Caco-2 (cell line): ENCODE results near the gene PFN4. TPM values are rescaled to one million over a fixed set of nuclear protein-coding genes. Genes with fewer than 3 reads are reported as not detected.

Experiments used
- BruUV-seq: library from RNA; stranded (reverse); fragments of 400-500 nt; replicated peaks from 2 replicates; lab custom pipeline; 2021; lab: Mats Ljungman, UMichigan
- CTCF ChIA-PET: fragments of 300-600 bp; sonication (Branson Sonifier 250); formaldehyde crosslinking; loops from one replicate; lab custom pipeline; 2022; ENCODE audit warnings: antibody characterized with exemption; lab: Charles Lee
- POLR2A ChIA-PET: fragments of 300-600 bp; sonication (Branson Sonifier 250); formaldehyde crosslinking; loops from one replicate; lab custom pipeline; 2022; ENCODE audit warnings: antibody characterized with exemption; lab: Charles Lee
- DNase-seq, 2 experiments: peaks; one replicate each; pipeline versions ENCODE4 v3.0.0 to v3.0.0-alpha.2; 2020 to 2022
- H3K27me3 ChIP-seq: replicated peaks from 2 replicates; pipeline ENCODE4 v1.6.0; 2011; ENCODE audit warnings: low read length; ENCODE audit not compliant: control insufficient read depth, insufficient read depth
- H3K36me3 ChIP-seq: 2 replicates; pipeline ENCODE4 v1.5.1; 2011; ENCODE audit warnings: low read length; ENCODE audit not compliant: control insufficient read depth, insufficient read depth
- H3K4me1 ChIP-seq: fragments of 250-450 bp; sonication (Bioruptor Pico); 2 replicates; pipeline ENCODE4 v1.5.1; 2020; ENCODE audit warnings: mild to moderate bottlenecking
- H3K4me3 ChIP-seq: 2 replicates; pipeline ENCODE4 v1.5.1; 2011; ENCODE audit warnings: low read depth, mild to moderate bottlenecking, control low read depth, low read length
- H3K9me3 ChIP-seq: fragments of 250-450 bp; sonication (Bioruptor Pico); 2 replicates; pipeline ENCODE4 v1.5.1; 2020; ENCODE audit warnings: mild to moderate bottlenecking, moderate library complexity
- H3K27ac Mint-ChIP-seq: one replicate; pipeline ENCODE4 v1.8.0; 2022; ENCODE audit warnings: mixed read lengths; ENCODE audit not compliant: unreplicated experiment
- H3K27me3 Mint-ChIP-seq: one replicate; pipeline ENCODE4 v1.8.0; 2022; ENCODE audit warnings: mixed read lengths; ENCODE audit not compliant: insufficient read depth, unreplicated experiment
- H3K36me3 Mint-ChIP-seq: one replicate; pipeline ENCODE4 v1.8.0; 2022; ENCODE audit warnings: mild to moderate bottlenecking, mixed read lengths; ENCODE audit not compliant: insufficient read depth, unreplicated experiment
- H3K4me1 Mint-ChIP-seq: one replicate; pipeline ENCODE4 v1.8.0; 2022; ENCODE audit warnings: low read depth, mixed read lengths; ENCODE audit not compliant: unreplicated experiment
- H3K4me3 Mint-ChIP-seq: one replicate; pipeline ENCODE4 v1.8.0; 2022; ENCODE audit warnings: mild to moderate bottlenecking, moderate library complexity, mixed read lengths; ENCODE audit not compliant: unreplicated experiment
- H3K9me3 Mint-ChIP-seq: one replicate; pipeline ENCODE4 v1.8.0; 2022; ENCODE audit warnings: mixed read lengths; ENCODE audit not compliant: unreplicated experiment
- CTCF ChIP-seq, 2 experiments: fragments of 200-600 bp in 1 of 2; IDR thresholded peaks; 1 replicate in 1 of 2; 2 replicates in 1 of 2; pipeline versions ENCODE4 v1.5.1 to v1.8.0; 2011 to 2022; ENCODE audit warnings: antibody characterized with exemption in 1 of 2, control low read depth in 1 of 2, inconsistent platforms in 1 of 2, low read depth in 1 of 2, low read length in 1 of 2, mild to moderate bottlenecking in 1 of 2, moderate library complexity in 1 of 2; ENCODE audit not compliant: insufficient read depth in 1 of 2, severe bottlenecking in 1 of 2, unreplicated experiment in 1 of 2
- intact Hi-C: fragments of 100-400 bp; cut with micrococcal nuclease; formaldehyde crosslinking; loops from one replicate; pipeline ENCODE4 v1.10.0; 2022; ENCODE audit not compliant: unreplicated experiment
- total RNA-seq: library from RNA; stranded (reverse); gene quantifications from 2 replicates; pipeline ENCODE4 v1.2.3, GENCODE V29; 2022

PFN4 gene
- total RNA-seq, 1 experiment from 2014 or later: 1.4 TPM

DNA sequence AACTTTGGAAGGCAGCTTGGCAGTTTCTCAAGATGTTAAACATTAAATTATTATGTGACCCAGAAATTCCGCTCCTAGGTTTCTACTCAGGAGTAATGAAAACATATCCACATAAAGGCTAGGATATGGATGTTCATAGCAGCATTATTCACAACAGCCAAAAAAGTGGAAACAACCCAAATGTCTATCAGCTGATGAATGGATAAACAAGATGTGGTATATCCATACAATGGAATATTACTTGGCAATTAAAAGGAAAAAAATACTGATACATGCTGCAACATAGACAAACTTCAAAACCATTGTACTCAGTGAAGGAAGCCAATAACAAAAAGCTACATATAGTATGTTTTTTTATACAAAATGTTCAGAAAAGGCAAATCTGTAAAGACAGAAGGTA, 39.4 kb upstream of the PFN4 start:
- peaks cover 12% of the 10 kb centered on the region for H3K9me3 Mint-ChIP-seq
- H3K27ac Mint-ChIP-seq: no peak overlapping the region
- H3K36me3 ChIP-seq: no peaks in the 10 kb centered on the region
- CTCF ChIA-PET: interaction anchor here (2.7 kb wide), 1 partner anchor 78 kb away, joined by 12 read pairs; the partner anchor contains the start of gene TP53I3
- H3K4me3 Mint-ChIP-seq: no peak overlapping the region
- POLR2A ChIA-PET: no interaction called here
- H3K4me3 ChIP-seq: no peak overlapping the region
- no peaks in the 10 kb centered on the region; the same call in 1 of the 2 replicates for H3K27me3 ChIP-seq
- no peak for DNase-seq
- no TSS peak for BruUV-seq
- H3K4me1 Mint-ChIP-seq: no peaks in the 10 kb centered on the region
- TF ChIP-seq CTCF (IDR thresholded peaks at IDR 0.05; ENCODE audit: insufficient read depth in 1 of 2, low read depth in 1 of 2, low read length in 1 of 2, severe bottlenecking in 1 of 2, unreplicated experiment in 1 of 2): no peak
- H3K4me1 ChIP-seq: no peaks in the 10 kb centered on the region
- intact Hi-C loops: loop anchor here (10.0 kb wide), 1 partner anchor 238 kb away; the partner anchor contains the start of gene ATAD2B
- H3K36me3 Mint-ChIP-seq: no peaks in the 10 kb centered on the region
- no peaks in the 10 kb centered on the region for H3K9me3 ChIP-seq
- peaks cover 2% of the 10 kb centered on the region for H3K27me3 Mint-ChIP-seq

GRCh38 chr2:24160761-24161160, 37.6 kb upstream of the PFN4 start:
- BruUV-seq: no TSS peak
- peaks cover 12% of the 10 kb centered on the region for H3K9me3 Mint-ChIP-seq
- H3K27ac Mint-ChIP-seq: no peak overlapping the region
- H3K4me3 ChIP-seq: no peak overlapping the region
- TF ChIP-seq CTCF (IDR thresholded peaks at IDR 0.05; ENCODE audit: insufficient read depth in 1 of 2, low read depth in 1 of 2, low read length in 1 of 2, severe bottlenecking in 1 of 2, unreplicated experiment in 1 of 2): no peak
- ChIA-PET POLR2A (no interaction called here), CTCF (interaction anchor here (2.7 kb wide), 1 partner anchor 76 kb away, joined by 12 read pairs; the partner anchor contains the start of gene TP53I3)
- H3K4me1 ChIP-seq: no peaks in the 10 kb centered on the region
- no peak for DNase-seq
- H3K36me3 ChIP-seq: no peaks in the 10 kb centered on the region
- intact Hi-C loops: loop anchor here (1.0 to 10.0 kb wide), 2 partner anchors 139 to 236 kb away; partner anchors contain the start of gene ATAD2B
- no peaks in the 10 kb centered on the region for H3K27me3 Mint-ChIP-seq
- no peaks in the 10 kb centered on the region for H3K27me3 ChIP-seq
- H3K4me3 Mint-ChIP-seq: no peak overlapping the region
- no peaks in the 10 kb centered on the region for H3K36me3 Mint-ChIP-seq
- H3K4me1 Mint-ChIP-seq: peaks cover 7% of the 10 kb centered on the region
- no peaks in the 10 kb centered on the region for H3K9me3 ChIP-seq

- Histone ChIP-seq H3K4me1 (no peaks in the 10 kb centered on the region), H3K4me3 (no peak overlapping the region), H3K9me3 (no peaks in the 10 kb centered on the region), H3K36me3 (no peaks in the 10 kb centered on the region), H3K27me3 (no peaks in the 10 kb centered on the region)
- Mint-ChIP-seq H3K27me3 (no peaks in the 10 kb centered on the region), H3K36me3 (no peaks in the 10 kb centered on the region), H3K4me3 (no peak overlapping the region), H3K27ac (no peak overlapping the region), H3K9me3 (peaks cover 12% of the 10 kb centered on the region), H3K4me1 (peaks cover 7% of the 10 kb centered on the region)
- ChIA-PET POLR2A (no interaction called here), CTCF (no interaction called here)
- intact Hi-C loops: loop anchor here (10.0 kb wide), 1 partner anchor 235 kb away; the partner anchor contains the start of gene ATAD2B
- TF ChIP-seq CTCF (IDR thresholded peaks at IDR 0.05; ENCODE audit: insufficient read depth in 1 of 2, low read depth in 1 of 2, low read length in 1 of 2, severe bottlenecking in 1 of 2, unreplicated experiment in 1 of 2): no peak
- no TSS peak for BruUV-seq
- DNase-seq: no peak
These were observed 36.6 kb upstream of the PFN4 start for GRCh38 chr2:24159708-24160107.
